CD14-positive monocyte (primary cell): ENCODE data around the gene RCOR1. TPM values are rescaled to one million over a fixed set of nuclear protein-coding genes. Genes with fewer than 3 reads are reported as not detected.

Experiments
- DNase-seq, 3 donors: peaks; one replicate each; pipeline ENCODE4 v3.0.0-alpha.2; 2011 to 2022
- H2AFZ ChIP-seq: 2 replicates; pipeline ENCODE4 v1.6.0; 2012; ENCODE audit warnings: mild to moderate bottlenecking, low read depth, low read length, inconsistent platforms; ENCODE audit not compliant: insufficient read depth, poor library complexity, severe bottlenecking
- H3K27ac ChIP-seq, 2 donors: 1 replicate in 1 of 2; 2 replicates in 1 of 2; pipeline ENCODE4 v1.5.1; 2012 to 2013; ENCODE audit warnings: low read length in 2 of 2, control low read depth in 1 of 2, inconsistent platforms in 1 of 2, low read depth in 1 of 2, mild to moderate bottlenecking in 1 of 2
- H3K27me3 ChIP-seq, 2 donors: one replicate each; pipeline versions ENCODE4 v1.6.0 to v1.6.1; 2011 to 2013; ENCODE audit warnings: low read length in 2 of 2; ENCODE audit not compliant: control insufficient read depth in 2 of 2, insufficient read depth in 2 of 2
- H3K36me3 ChIP-seq, 2 donors: replicated peaks in 1 of 2; 1 replicate in 1 of 2; 2 replicates in 1 of 2; pipeline versions ENCODE4 v1.5.1 to v1.6.1; 2012 to 2013; ENCODE audit warnings: low read length in 2 of 2, control low read depth in 1 of 2, inconsistent platforms in 1 of 2, mild to moderate bottlenecking in 1 of 2; ENCODE audit not compliant: insufficient read depth in 2 of 2, control insufficient read depth in 1 of 2
- H3K4me1 ChIP-seq, 2 donors: 1 replicate in 1 of 2; 2 replicates in 1 of 2; pipeline versions ENCODE4 v1.5.1 to v1.6.1; 2012 to 2013; ENCODE audit warnings: low read length in 2 of 2, control low read depth in 1 of 2, inconsistent platforms in 1 of 2, mild to moderate bottlenecking in 1 of 2, moderate library complexity in 1 of 2; ENCODE audit not compliant: insufficient read depth in 2 of 2, control insufficient read depth in 1 of 2
- H3K4me2 ChIP-seq: replicated peaks from 2 replicates; pipeline ENCODE3; 2012; ENCODE audit warnings: low read length, moderate library complexity, mild to moderate bottlenecking; ENCODE audit not compliant: poor library complexity, severe bottlenecking; ENCODE audit errors: extremely low read depth
- H3K4me3 ChIP-seq, 3 experiments: fragments of 200-600 bp in 1 of 3; sonication (generic) in 1 of 3; replicated peaks in 1 of 3; 1 replicate in 2 of 3; 2 replicates in 1 of 3; pipeline ENCODE4 v1.5.1; 2011 to 2013; ENCODE audit warnings: low read length in 3 of 3, mild to moderate bottlenecking in 3 of 3, control low read depth in 2 of 3, low read depth in 2 of 3, inconsistent platforms in 1 of 3, moderate library complexity in 1 of 3
- H3K79me2 ChIP-seq: 2 replicates; pipeline ENCODE4 v1.6.0; 2012; ENCODE audit warnings: mild to moderate bottlenecking, control low read depth, inconsistent platforms, low read length, moderate library complexity; ENCODE audit not compliant: insufficient read depth
- H3K9ac ChIP-seq: 2 replicates; pipeline ENCODE4 v1.6.0; 2017; ENCODE audit warnings: low read length, mild to moderate bottlenecking; ENCODE audit not compliant: insufficient read depth, poor library complexity, severe bottlenecking
- H3K9me3 ChIP-seq, 2 donors: replicated peaks in 1 of 2; 1 replicate in 1 of 2; 2 replicates in 1 of 2; pipeline versions ENCODE4 v1.5.1 to v1.6.1; 2012 to 2013; ENCODE audit warnings: low read length in 2 of 2, control low read depth in 1 of 2; ENCODE audit not compliant: control insufficient read depth in 1 of 2, insufficient read depth in 1 of 2
- H4K20me1 ChIP-seq: 2 replicates; pipeline ENCODE4 v1.6.0; 2012; ENCODE audit warnings: mild to moderate bottlenecking, low read length, control low read depth, moderate library complexity; ENCODE audit not compliant: insufficient read depth
- H3K27ac Mint-ChIP-seq, 7 donors: one replicate each; pipeline ENCODE4 v1.8.0; 2020; ENCODE audit warnings: mild to moderate bottlenecking in 7 of 7, mixed read lengths in 7 of 7, moderate library complexity in 6 of 7, inconsistent platforms in 2 of 7
- H3K27me3 Mint-ChIP-seq, 3 donors: one replicate each; pipeline ENCODE4 v1.8.0; 2021 to 2022; ENCODE audit warnings: low read depth in 3 of 3, mild to moderate bottlenecking in 3 of 3, mixed read lengths in 3 of 3, moderate library complexity in 3 of 3, inconsistent platforms in 1 of 3
- H3K36me3 Mint-ChIP-seq, 2 donors: one replicate each; pipeline ENCODE4 v1.8.0; 2020; ENCODE audit warnings: mixed read lengths in 2 of 2, inconsistent platforms in 1 of 2, mild to moderate bottlenecking in 1 of 2
- H3K4me1 Mint-ChIP-seq: one replicate; pipeline ENCODE4 v1.8.0; 2020; ENCODE audit warnings: mild to moderate bottlenecking, mixed read lengths
- H3K4me3 Mint-ChIP-seq, 2 donors: one replicate each; pipeline ENCODE4 v1.8.0; 2020; ENCODE audit warnings: mild to moderate bottlenecking in 2 of 2, mixed read lengths in 2 of 2, moderate library complexity in 1 of 2
- H3K9me3 Mint-ChIP-seq, 7 donors: one replicate each; pipeline ENCODE4 v1.8.0; 2020 to 2022; ENCODE audit warnings: mixed read lengths in 7 of 7, mild to moderate bottlenecking in 6 of 7, moderate library complexity in 6 of 7, inconsistent platforms in 2 of 7
- WGBS: methylation state at CpG from one replicate; pipeline ENCODE4 v1.1.5; 2013; ENCODE audit warnings: missing lambda C conversion rate; ENCODE audit not compliant: insufficient coverage; 5-methylcytosine and 5-hydroxymethylcytosine counted together
- intact Hi-C, 2 donors: fragments of 100-400 bp; cut with micrococcal nuclease; formaldehyde crosslinking; loops; one replicate each; pipeline versions ENCODE4 v1.15.0 to v1.15.1; 2023
- polyA plus RNA-seq, 3 donors: library from polyadenylated mRNA; depleted of rRNA in 1 of 3; unstranded in 2 of 3; stranded (reverse) in 1 of 3; fragments of 300-500 nt in 2 of 3; fragments of >200 nt in 1 of 3; fragmentation: Illumina TruSeq in 2 of 3; gene quantifications; 1 replicate in 2 of 3; 2 replicates in 1 of 3; pipeline ENCODE4 v1.2.3, GENCODE V29; 2012 to 2021
- TF ChIP-seq, protein P1 (sequence below): fragments of 200-600 bp; IDR thresholded peaks from one replicate; pipeline ENCODE4 v1.8.0; 2022; ENCODE audit warnings: antibody characterized with exemption, mild to moderate bottlenecking

RCOR1 gene
- polyA plus RNA-seq, 3 donors = 2.1 to 36.6 (median 2.3) TPM

- Histone ChIP-seq H3K9ac (no peak overlapping the region), H3K4me2 (no peak overlapping the region), H3K79me2 (no peaks in the 10 kb centered on the region), H3K4me1 (peaks cover 20 to 28% of the 10 kb centered on the region in 2 donors), H3K36me3 (no peaks in the 10 kb centered on the region), H3K4me3 (no peak overlapping the region), H2AFZ (no peak overlapping the region), H4K20me1 (no peaks in the 10 kb centered on the region), H3K9me3 (no peaks in the 10 kb centered on the region), H3K27me3 (no peaks in the 10 kb centered on the region), H3K27ac (no peak overlapping the region)
- Mint-ChIP-seq H3K27me3 (peaks cover 2 to 6% (median 4%) of the 10 kb centered on the region in 3 donors), H3K4me3 (no peak overlapping the region), H3K4me1 (peaks cover 26% of the 10 kb centered on the region), H3K36me3 (no peaks in the 10 kb centered on the region), H3K9me3 (peaks cover 0 to 2% (median 0%) of the 10 kb centered on the region in 7 donors), H3K27ac (no peak overlapping the region)
- TF ChIP-seq, protein P1, sequence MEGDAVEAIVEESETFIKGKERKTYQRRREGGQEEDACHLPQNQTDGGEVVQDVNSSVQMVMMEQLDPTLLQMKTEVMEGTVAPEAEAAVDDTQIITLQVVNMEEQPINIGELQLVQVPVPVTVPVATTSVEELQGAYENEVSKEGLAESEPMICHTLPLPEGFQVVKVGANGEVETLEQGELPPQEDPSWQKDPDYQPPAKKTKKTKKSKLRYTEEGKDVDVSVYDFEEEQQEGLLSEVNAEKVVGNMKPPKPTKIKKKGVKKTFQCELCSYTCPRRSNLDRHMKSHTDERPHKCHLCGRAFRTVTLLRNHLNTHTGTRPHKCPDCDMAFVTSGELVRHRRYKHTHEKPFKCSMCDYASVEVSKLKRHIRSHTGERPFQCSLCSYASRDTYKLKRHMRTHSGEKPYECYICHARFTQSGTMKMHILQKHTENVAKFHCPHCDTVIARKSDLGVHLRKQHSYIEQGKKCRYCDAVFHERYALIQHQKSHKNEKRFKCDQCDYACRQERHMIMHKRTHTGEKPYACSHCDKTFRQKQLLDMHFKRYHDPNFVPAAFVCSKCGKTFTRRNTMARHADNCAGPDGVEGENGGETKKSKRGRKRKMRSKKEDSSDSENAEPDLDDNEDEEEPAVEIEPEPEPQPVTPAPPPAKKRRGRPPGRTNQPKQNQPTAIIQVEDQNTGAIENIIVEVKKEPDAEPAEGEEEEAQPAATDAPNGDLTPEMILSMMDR = no peak
- intact Hi-C loops = loop anchor here in 1 of 2 donors (10.0 kb wide), 1 partner anchor 146 kb away; no protein-coding TSS in a partner anchor
- DNase-seq = no peak
- 94% methylated on average over 5 of the region's 10 CpGs for WGBS
Measured at GRCh38 chr14:102580550-102581110, 11.8 kb upstream of the RCOR1 start.

DNA sequence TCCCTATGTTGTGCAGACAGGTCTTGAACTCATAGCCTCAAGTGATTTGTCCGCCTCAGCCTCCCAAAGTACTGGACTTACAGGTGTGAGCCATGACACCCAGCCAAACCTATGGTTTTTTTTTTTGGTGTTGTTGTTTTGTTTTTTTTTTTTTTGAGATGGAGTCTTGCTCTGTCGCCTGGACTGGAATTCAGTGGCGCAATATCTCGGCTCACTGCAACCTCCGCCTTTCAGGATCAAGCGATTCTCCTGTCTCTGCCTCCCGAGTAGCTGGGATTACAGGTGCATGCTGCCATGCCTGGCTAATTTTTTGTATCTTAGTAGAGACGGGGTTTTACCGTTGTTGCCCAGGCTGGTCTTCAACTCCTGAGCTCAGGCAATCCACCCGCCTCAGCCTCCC, 11.3 kb upstream of the RCOR1 start:
- no peak overlapping the region for H3K27ac ChIP-seq

More for the DNA sequence above, 11.3 kb upstream of the RCOR1 start:
- Histone ChIP-seq H3K4me2 (no peak overlapping the region), H3K9ac (no peak overlapping the region), H2AFZ (no peak overlapping the region), H3K27me3 (no peaks in the 10 kb centered on the region), H3K9me3 (no peaks in the 10 kb centered on the region), H3K4me3 (no peak overlapping the region), H3K4me1 (peaks cover 20 to 29% of the 10 kb centered on the region in 2 donors), H3K36me3 (no peaks in the 10 kb centered on the region), H4K20me1 (no peaks in the 10 kb centered on the region), H3K79me2 (no peaks in the 10 kb centered on the region)
- TF ChIP-seq, protein P1 = no peak
- intact Hi-C loops = loop anchor here in 1 of 2 donors (10.0 kb wide), 1 partner anchor 146 kb away; no protein-coding TSS in a partner anchor
- no peak for DNase-seq
- Mint-ChIP-seq H3K4me3 (no peak overlapping the region), H3K36me3 (no peaks in the 10 kb centered on the region), H3K27ac (peak overlapping the region in 1 of 7 donors; percentile 23), H3K4me1 (peaks cover 28% of the 10 kb centered on the region), H3K27me3 (peaks cover 2 to 4% (median 3%) of the 10 kb centered on the region in 3 donors), H3K9me3 (peaks cover 0 to 4% (median 0%) of the 10 kb centered on the region in 7 donors)
- 100% methylated on average over 5 of the region's 10 CpGs for WGBS
